Mesendoderm (in vitro differentiated cells): ENCODE data around the gene PRKCQ.

Source experiments
- DNase-seq: peaks from one replicate; pipeline ENCODE4 v3.0.0; 2013
- H2AK5ac ChIP-seq: 2 replicates; pipeline ENCODE4 v1.6.1; 2013; ENCODE audit warnings: low read length, inconsistent platforms
- H2BK120ac ChIP-seq: 2 replicates; pipeline ENCODE4 v1.6.1; 2013; ENCODE audit warnings: low read depth, mild to moderate bottlenecking, low read length, moderate library complexity, mixed read lengths
- H2BK15ac ChIP-seq: replicated peaks from 2 replicates; pipeline ENCODE4 v1.6.1; 2013; ENCODE audit warnings: low read depth, mild to moderate bottlenecking, moderate library complexity
- H2BK5ac ChIP-seq: 2 replicates; pipeline ENCODE4 v1.6.1; 2013; ENCODE audit warnings: low read length, inconsistent platforms
- H3K18ac ChIP-seq: 2 replicates; pipeline ENCODE4 v1.6.1; 2013; ENCODE audit warnings: mild to moderate bottlenecking, low read length, mixed read lengths
- H3K23ac ChIP-seq: one replicate; pipeline ENCODE4 v1.6.1; 2013; ENCODE audit warnings: low read length
- H3K27ac ChIP-seq: 2 replicates; pipeline ENCODE4 v1.5.1; 2013; ENCODE audit warnings: low read depth, mild to moderate bottlenecking, inconsistent platforms, low read length, moderate library complexity
- H3K27me3 ChIP-seq: 2 replicates; pipeline ENCODE4 v1.6.1; 2013; ENCODE audit warnings: low read length, control low read depth, mild to moderate bottlenecking, inconsistent platforms; ENCODE audit not compliant: insufficient read depth, poor library complexity
- H3K36me3 ChIP-seq: 2 replicates; pipeline ENCODE4 v1.6.1; 2013; ENCODE audit warnings: low read length, inconsistent platforms; ENCODE audit not compliant: control insufficient read depth, insufficient read depth
- H3K4ac ChIP-seq: one replicate; pipeline ENCODE4 v1.6.1; 2013; ENCODE audit warnings: low read depth, mild to moderate bottlenecking, low read length, moderate library complexity
- H3K4me1 ChIP-seq: 2 replicates; pipeline ENCODE4 v1.6.1; 2013; ENCODE audit warnings: low read depth, low read length, inconsistent platforms; ENCODE audit not compliant: control insufficient read depth
- H3K4me2 ChIP-seq: 2 replicates; pipeline ENCODE4 v1.6.1; 2013; ENCODE audit warnings: low read length
- H3K4me3 ChIP-seq: 2 replicates; pipeline ENCODE4 v1.5.1; 2013; ENCODE audit warnings: mild to moderate bottlenecking, low read length
- H3K56ac ChIP-seq: one replicate; pipeline ENCODE4 v1.6.1; 2013; ENCODE audit warnings: low read length
- H3K79me1 ChIP-seq: 2 replicates; pipeline ENCODE4 v1.6.1; 2013; ENCODE audit warnings: low read length, inconsistent platforms
- H3K79me2 ChIP-seq: 2 replicates; pipeline ENCODE4 v1.6.1; 2013; ENCODE audit warnings: mild to moderate bottlenecking, low read length; ENCODE audit not compliant: control insufficient read depth, insufficient read depth
- H3K9ac ChIP-seq: 2 replicates; pipeline ENCODE4 v1.6.1; 2013; ENCODE audit warnings: low read length, inconsistent platforms
- H4K5ac ChIP-seq: one replicate; pipeline ENCODE4 v1.6.1; 2013; ENCODE audit warnings: low read length
- H4K8ac ChIP-seq: one replicate; pipeline ENCODE4 v1.6.1; 2013; ENCODE audit warnings: low read depth, mild to moderate bottlenecking, control low read depth, low read length, moderate library complexity
- WGBS: extraction: QIAGEN DNeasy Blood & Tissue Kit; methylation state at CpG from one replicate; pipeline ENCODE4 v1.1.7; 2013; ENCODE audit warnings: low lambda C conversion rate, missing lambda C conversion rate; ENCODE audit not compliant: insufficient coverage; ENCODE audit errors: extremely low coverage; 5-methylcytosine and 5-hydroxymethylcytosine counted together

PRKCQ gene

DNA sequence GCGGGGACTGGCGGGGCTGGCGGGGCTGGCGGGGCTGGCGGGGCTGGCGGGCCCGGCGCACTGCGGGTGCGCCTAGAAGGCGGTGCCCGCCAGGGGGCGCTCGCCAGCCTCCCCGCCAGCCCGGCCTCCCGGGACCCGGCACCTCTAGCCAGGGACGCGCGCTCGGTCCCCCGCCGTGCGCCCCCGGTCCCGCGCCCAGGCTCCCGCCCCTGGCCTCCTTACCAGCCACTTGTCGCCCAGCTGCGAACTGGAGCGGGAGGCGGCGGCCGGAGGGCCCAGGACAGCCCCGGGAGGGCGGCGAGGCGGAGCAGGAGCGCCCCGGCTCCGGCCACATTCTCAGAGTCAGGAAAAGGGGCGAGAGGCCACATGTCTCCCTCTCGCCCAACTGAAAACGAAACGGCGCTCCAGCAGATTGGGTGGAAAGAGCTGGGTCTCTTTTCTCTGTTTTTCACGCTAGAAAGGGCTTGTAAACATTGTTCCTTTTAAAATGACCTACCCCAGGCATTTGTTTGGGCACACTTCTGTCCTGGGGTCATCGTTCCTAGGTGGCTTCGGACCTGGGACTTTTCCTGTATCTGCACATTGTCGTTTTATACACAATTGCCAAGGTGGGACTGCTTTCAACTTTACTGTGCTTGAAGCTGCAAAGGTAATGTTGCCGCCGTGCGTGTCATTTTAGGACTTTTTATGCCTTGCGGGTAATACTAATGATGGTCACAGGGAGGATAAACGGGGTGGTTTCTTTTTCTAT lies 378 bp upstream of the PRKCQ start:
- H3K4me3 ChIP-seq: peak overlapping the region; percentile 10
- no peaks in the 10 kb centered on the region for H3K36me3 ChIP-seq
- H3K27me3 ChIP-seq: no peaks in the 10 kb centered on the region
- no peak overlapping the region for H2AK5ac ChIP-seq
- DNase-seq: peak; percentile 83
- peak overlapping the region; percentile 92 for H3K56ac ChIP-seq
- H3K23ac ChIP-seq: no peak overlapping the region
- H2BK15ac ChIP-seq: no peak overlapping the region
- H3K79me1 ChIP-seq: no peaks in the 10 kb centered on the region
- H3K4me2 ChIP-seq: peak overlapping the region; percentile 18
- H3K79me2 ChIP-seq: no peaks in the 10 kb centered on the region
- no CpG with 5 or more reads among the region's 56 CpGs for WGBS
- no peak overlapping the region for H3K27ac ChIP-seq
- H2BK120ac ChIP-seq: peak overlapping the region; percentile 67
- peak overlapping the region; percentile 98 for H3K18ac ChIP-seq
- H3K4ac ChIP-seq: peak overlapping the region; percentile 75
- H3K4me1 ChIP-seq: peaks cover 6% of the 10 kb centered on the region
- H4K8ac ChIP-seq: peak overlapping the region; percentile 98
- no peak overlapping the region for H4K5ac ChIP-seq
- peak overlapping the region; percentile 76 for H3K9ac ChIP-seq
- peak overlapping the region; percentile 69 for H2BK5ac ChIP-seq

DNA sequence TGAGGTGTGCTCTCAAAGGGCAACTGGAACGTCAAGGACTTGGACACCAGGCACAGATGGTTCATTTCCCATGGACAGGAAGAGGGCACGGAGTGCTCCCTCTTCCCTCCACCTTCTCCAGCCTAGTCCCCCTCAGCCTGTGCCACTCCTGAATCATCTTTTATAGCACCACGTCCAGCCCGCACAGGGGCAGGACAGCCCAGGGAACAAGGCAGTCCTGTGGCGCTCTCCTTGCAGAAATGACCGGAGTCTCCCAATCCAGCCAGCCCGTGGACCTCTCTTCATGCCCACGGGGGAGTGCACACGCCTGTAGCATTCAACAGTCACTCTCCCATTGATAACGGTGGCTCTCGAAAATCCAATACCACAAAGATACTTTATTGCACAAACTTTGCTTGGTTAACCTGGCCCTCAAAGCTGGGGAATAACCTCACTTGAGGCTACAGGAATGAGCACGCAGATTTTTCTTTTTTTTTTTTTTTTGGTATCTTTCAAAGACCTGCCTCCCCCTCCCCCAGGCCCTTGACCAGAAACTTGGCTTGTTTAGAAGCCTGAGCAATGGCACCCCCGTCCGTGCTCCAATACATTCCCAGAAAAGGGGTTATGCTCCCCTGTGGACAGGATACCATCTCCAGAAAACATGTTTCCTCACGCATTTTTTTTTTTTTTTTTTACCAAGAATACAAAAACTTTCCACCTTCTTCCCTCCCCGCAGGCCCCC lies 733 bp downstream of the PRKCQ start:
- no peaks in the 10 kb centered on the region for H3K36me3 ChIP-seq
- no peak overlapping the region for H3K23ac ChIP-seq
- H2BK120ac ChIP-seq: peak overlapping the region; percentile 67
- peak overlapping the region; percentile 76 for H3K9ac ChIP-seq
- peak overlapping the region; percentile 97 for H2BK15ac ChIP-seq
- peak overlapping the region; percentile 35 for H3K4me2 ChIP-seq
- H4K8ac ChIP-seq: no peak overlapping the region
- no peaks in the 10 kb centered on the region for H3K79me2 ChIP-seq
- no peak overlapping the region for H4K5ac ChIP-seq
- DNase-seq: peak; percentile 42
- H3K27ac ChIP-seq: peak overlapping the region; percentile 43
- H3K56ac ChIP-seq: peak overlapping the region; percentile 92
- H3K27me3 ChIP-seq: no peaks in the 10 kb centered on the region
- no peaks in the 10 kb centered on the region for H3K79me1 ChIP-seq
- no CpG with 5 or more reads among the region's 16 CpGs for WGBS
- H3K4me3 ChIP-seq: peak overlapping the region; percentile 61
- H2AK5ac ChIP-seq: no peak overlapping the region
- no peak overlapping the region for H2BK5ac ChIP-seq
- peaks cover 6% of the 10 kb centered on the region for H3K4me1 ChIP-seq
- peak overlapping the region; percentile 98 for H3K18ac ChIP-seq
- H3K4ac ChIP-seq: peak overlapping the region; percentile 75

DNA sequence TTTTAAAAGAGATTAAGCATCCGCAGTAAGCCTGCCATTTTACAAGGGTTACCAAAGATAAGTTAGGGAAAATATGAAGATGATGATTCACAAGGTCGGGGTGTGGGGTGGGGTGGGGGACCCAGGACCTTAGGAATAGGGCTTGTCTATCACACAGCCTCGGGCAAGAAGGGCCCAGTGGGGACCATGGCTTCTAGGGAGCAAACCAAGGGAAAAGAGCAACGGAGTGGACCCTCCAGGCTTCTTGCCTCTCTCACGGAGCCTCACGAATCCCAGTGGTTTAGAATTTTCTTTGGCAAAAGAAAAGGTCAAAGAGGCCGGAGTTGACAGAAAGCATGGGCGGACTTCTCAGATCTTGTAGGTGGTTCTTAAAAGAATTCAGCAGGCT lies 1.3 kb downstream of the PRKCQ start:
- H3K4me2 ChIP-seq: peak overlapping the region; percentile 32
- H3K79me1 ChIP-seq: no peaks in the 10 kb centered on the region
- peak overlapping the region; percentile 49 for H3K56ac ChIP-seq
- H3K9ac ChIP-seq: peak overlapping the region; percentile 45
- H3K4me1 ChIP-seq: peaks cover 6% of the 10 kb centered on the region
- H3K18ac ChIP-seq: peak overlapping the region; percentile 13
- no peaks in the 10 kb centered on the region for H3K79me2 ChIP-seq
- H3K23ac ChIP-seq: no peak overlapping the region
- no peak for DNase-seq
- H2BK15ac ChIP-seq: no peak overlapping the region
- H4K8ac ChIP-seq: no peak overlapping the region
- no peaks in the 10 kb centered on the region for H3K36me3 ChIP-seq
- H2AK5ac ChIP-seq: no peak overlapping the region
- no peak overlapping the region for H4K5ac ChIP-seq
- WGBS: no CpG with 5 or more reads among the region's 8 CpGs
- no peak overlapping the region for H3K4me3 ChIP-seq
- no peak overlapping the region for H2BK5ac ChIP-seq
- H3K27ac ChIP-seq: no peak overlapping the region
- no peaks in the 10 kb centered on the region for H3K27me3 ChIP-seq
- no peak overlapping the region for H2BK120ac ChIP-seq
- no peak overlapping the region for H3K4ac ChIP-seq

DNA sequence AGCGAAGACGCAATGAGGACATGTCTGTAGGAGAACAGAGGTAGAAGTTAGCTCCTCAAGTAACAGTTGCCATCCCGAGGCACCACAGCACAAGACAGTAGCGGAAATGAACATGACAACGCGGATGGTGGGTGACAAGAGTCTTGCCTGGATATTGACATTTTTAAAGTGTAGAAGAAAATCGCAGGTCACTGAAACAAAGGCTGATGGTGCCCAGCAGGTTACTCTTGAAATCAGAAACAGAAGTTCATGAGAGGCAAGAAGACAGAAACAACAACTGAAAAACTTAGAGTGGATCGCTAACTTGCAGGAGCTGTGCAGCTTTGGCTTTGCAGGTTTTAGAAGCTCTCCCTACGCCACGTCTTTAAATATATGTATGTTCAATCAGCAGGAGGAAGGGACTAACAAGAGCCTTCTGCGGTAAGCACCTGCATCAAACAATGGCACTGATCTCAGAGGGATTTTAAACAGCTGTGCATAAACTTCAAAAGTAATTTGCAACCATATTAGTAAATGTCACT lies 1.8 kb downstream of the PRKCQ start:
- WGBS: no CpG with 5 or more reads among the region's 11 CpGs
- no peak overlapping the region for H2BK15ac ChIP-seq
- no peaks in the 10 kb centered on the region for H3K36me3 ChIP-seq
- no peaks in the 10 kb centered on the region for H3K79me2 ChIP-seq
- H3K18ac ChIP-seq: no peak overlapping the region
- H3K4ac ChIP-seq: no peak overlapping the region
- H3K4me2 ChIP-seq: no peak overlapping the region
- no peak overlapping the region for H2BK5ac ChIP-seq
- DNase-seq: no peak
- no peak overlapping the region for H2AK5ac ChIP-seq
- H3K4me3 ChIP-seq: no peak overlapping the region
- H3K4me1 ChIP-seq: peaks cover 6% of the 10 kb centered on the region
- H4K8ac ChIP-seq: no peak overlapping the region
- no peak overlapping the region for H3K27ac ChIP-seq
- no peak overlapping the region for H4K5ac ChIP-seq
- no peaks in the 10 kb centered on the region for H3K79me1 ChIP-seq
- H3K56ac ChIP-seq: no peak overlapping the region
- H2BK120ac ChIP-seq: no peak overlapping the region
- no peak overlapping the region for H3K9ac ChIP-seq
- no peaks in the 10 kb centered on the region for H3K27me3 ChIP-seq
- no peak overlapping the region for H3K23ac ChIP-seq

DNA sequence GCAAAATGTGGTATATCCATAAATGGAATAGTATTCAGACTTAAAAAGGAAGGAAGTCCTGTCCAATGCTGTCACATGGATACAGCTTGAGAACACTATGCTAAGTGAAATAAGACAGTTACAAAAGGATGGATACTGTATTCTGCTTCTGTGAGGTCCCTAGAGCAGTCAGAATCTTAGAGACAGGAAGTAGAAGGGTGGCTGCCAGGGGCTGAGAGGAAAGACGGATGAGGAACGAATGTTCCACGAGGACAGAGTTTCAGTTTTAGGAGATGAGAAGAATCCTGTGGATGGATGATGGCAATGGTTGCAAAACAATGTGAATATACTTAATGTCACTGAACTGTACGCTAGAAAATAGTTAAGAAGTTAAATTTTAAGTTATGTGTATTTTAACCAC lies 3.8 kb downstream of the PRKCQ start:
- Histone ChIP-seq H3K36me3 (no peaks in the 10 kb centered on the region), H2BK15ac (no peak overlapping the region), H4K5ac (no peak overlapping the region), H3K4me3 (no peak overlapping the region), H3K79me1 (no peaks in the 10 kb centered on the region), H2AK5ac (no peak overlapping the region), H3K4me2 (no peak overlapping the region), H3K79me2 (no peaks in the 10 kb centered on the region), H3K27me3 (no peaks in the 10 kb centered on the region), H2BK5ac (no peak overlapping the region), H3K18ac (no peak overlapping the region), H3K9ac (no peak overlapping the region), H4K8ac (no peak overlapping the region), H3K27ac (no peak overlapping the region), H2BK120ac (no peak overlapping the region), H3K4ac (no peak overlapping the region), H3K56ac (no peak overlapping the region), H3K23ac (no peak overlapping the region), H3K4me1 (peaks cover 4% of the 10 kb centered on the region)
- DNase-seq: no peak
- WGBS: no CpG with 5 or more reads among the region's 4 CpGs
